ENCODE measurements around the gene HOOK1. TPM values are rescaled to one million over a fixed set of nuclear protein-coding genes. Genes with fewer than 3 reads are reported as not detected.

HOOK1 gene
- total RNA-seq, 1 donor from 2014 or later: 12.1 TPM

- Histone ChIP-seq H3K9ac (no peak overlapping the region), H3K27me3 (no peaks in the 10 kb centered on the region), H3K9me3 (ENCODE audit: low read depth) (no peaks in the 10 kb centered on the region), H2AFZ (replicated peaks) (no peak overlapping the region), H3K27ac (no peak overlapping the region), H3F3A (ENCODE audit: low read depth) (no peaks in the 10 kb centered on the region), H3K4me1 (no peaks in the 10 kb centered on the region), H3K79me2 (ENCODE audit: low read depth) (no peaks in the 10 kb centered on the region), H4K20me1 (ENCODE audit: low read depth) (no peaks in the 10 kb centered on the region), H3K4me3 (no peak overlapping the region), H3K4me2 (no peak overlapping the region), H3K36me3 (no peaks in the 10 kb centered on the region)
- Mint-ChIP-seq H3K27ac (no peak overlapping the region), H3K36me3 (no peaks in the 10 kb centered on the region), H3K4me3 (no peak overlapping the region), H3K4me1 (no peaks in the 10 kb centered on the region), H3K9me3 (no peaks in the 10 kb centered on the region), H3K27me3 (ENCODE audit: insufficient read depth, low read depth) (no peaks in the 10 kb centered on the region)
- TF ChIP-seq EZH2 (IDR thresholded peaks at IDR 0.05) (no peak), CTCF (IDR thresholded peaks at IDR 0.05) (peak; percentile 44)
- peak; percentile 18 for DNase-seq (ENCODE audit: low spot score)
Measured at GRCh38 chr1:59779949-59780348, 34.8 kb upstream of the HOOK1 start.

GRCh38 chr1:59788825-59789224 is 25.9 kb upstream of the HOOK1 start:
- no peak overlapping the region for H3K9ac ChIP-seq
- no peaks in the 10 kb centered on the region for H3K79me2 ChIP-seq (ENCODE audit: low read depth)
- no peaks in the 10 kb centered on the region for H3K36me3 ChIP-seq
- H2AFZ ChIP-seq (replicated peaks): no peak overlapping the region
- H4K20me1 ChIP-seq (ENCODE audit: low read depth): no peaks in the 10 kb centered on the region
- Mint-ChIP-seq H3K27me3 (ENCODE audit: insufficient read depth, low read depth) (peaks cover 2% of the 10 kb centered on the region), H3K4me3 (no peak overlapping the region), H3K9me3 (peaks cover 17% of the 10 kb centered on the region), H3K27ac (no peak overlapping the region), H3K36me3 (no peaks in the 10 kb centered on the region), H3K4me1 (no peaks in the 10 kb centered on the region)
- H3K4me3 ChIP-seq: no peak overlapping the region
- no peaks in the 10 kb centered on the region for H3F3A ChIP-seq (ENCODE audit: low read depth)
- H3K4me1 ChIP-seq: no peaks in the 10 kb centered on the region
- no peak for DNase-seq (ENCODE audit: low spot score)
- no peaks in the 10 kb centered on the region for H3K9me3 ChIP-seq (ENCODE audit: low read depth)
- TF ChIP-seq CTCF (IDR thresholded peaks at IDR 0.05): no peak
- no peak overlapping the region for H3K4me2 ChIP-seq
- H3K27me3 ChIP-seq: no peaks in the 10 kb centered on the region
- H3K27ac ChIP-seq: no peak overlapping the region

- no peaks in the 10 kb centered on the region for H3K4me1 Mint-ChIP-seq
- H3K27ac ChIP-seq: no peak overlapping the region
- H3K4me2 ChIP-seq: no peak overlapping the region
- H2AFZ ChIP-seq (replicated peaks): no peak overlapping the region
- H4K20me1 ChIP-seq (ENCODE audit: low read depth): no peaks in the 10 kb centered on the region
- H3K9me3 Mint-ChIP-seq: peaks cover 2% of the 10 kb centered on the region
- no peaks in the 10 kb centered on the region for H3K27me3 ChIP-seq
- H3K27me3 Mint-ChIP-seq (ENCODE audit: insufficient read depth, low read depth): peaks cover 4% of the 10 kb centered on the region
- H3K4me3 ChIP-seq: no peak overlapping the region
- H3K9me3 ChIP-seq (ENCODE audit: low read depth): no peaks in the 10 kb centered on the region
- no peaks in the 10 kb centered on the region for H3K79me2 ChIP-seq (ENCODE audit: low read depth)
- no peak for DNase-seq (ENCODE audit: low spot score)
- no peaks in the 10 kb centered on the region for H3K4me1 ChIP-seq
- H3K27ac Mint-ChIP-seq: no peak overlapping the region
- no peaks in the 10 kb centered on the region for H3F3A ChIP-seq (ENCODE audit: low read depth)
- no peak overlapping the region for H3K4me3 Mint-ChIP-seq
- no peak for TF ChIP-seq CTCF (IDR thresholded peaks at IDR 0.05)
- TF ChIP-seq EZH2phosphoT487 (IDR thresholded peaks at IDR 0.05): no peak
- TF ChIP-seq EZH2 (IDR thresholded peaks at IDR 0.05): no peak
- no peaks in the 10 kb centered on the region for H3K36me3 ChIP-seq
- no peak overlapping the region for H3K9ac ChIP-seq
- H3K36me3 Mint-ChIP-seq: no peaks in the 10 kb centered on the region
Measured at GRCh38 chr1:59798600-59798999, 16.1 kb upstream of the HOOK1 start.
